Thyroid gland (tissue), 4 donors: Measurements from ENCODE around the gene GIT2. TPM values are rescaled to one million over a fixed set of nuclear protein-coding genes. Genes with fewer than 3 reads are reported as not detected.
A peak's percentile ranks its signal among the peaks of the same experiment; 100 is the strongest.

Experiments
- DNase-seq, 2 donors: peaks; one replicate each; pipeline ENCODE4 v3.0.0-alpha.2; 2019
- H3K27ac ChIP-seq, 3 donors: fragments of 200-600 bp; sonication (generic); 1 replicate in 2 of 3; 2 replicates in 1 of 3; pipeline ENCODE4 v1.5.1; 2016 to 2019; ENCODE audit warnings: mild to moderate bottlenecking in 1 of 3, moderate library complexity in 1 of 3
- H3K27me3 ChIP-seq: fragments of 200-600 bp; sonication (generic); one replicate; pipeline ENCODE4 v1.5.1; 2019
- H3K36me3 ChIP-seq, 2 donors: fragments of 200-600 bp; sonication (generic); one replicate each; pipeline ENCODE4 v1.5.1; 2016 to 2019
- H3K4me1 ChIP-seq, 2 donors: fragments of 200-600 bp; sonication (generic); one replicate each; pipeline ENCODE4 v1.5.1; 2017 to 2019
- H3K4me3 ChIP-seq, 3 donors: fragments of 200-600 bp; sonication (generic); replicated peaks in 1 of 3; 1 replicate in 2 of 3; 2 replicates in 1 of 3; pipeline ENCODE4 v1.5.1; 2016; ENCODE audit warnings: mild to moderate bottlenecking in 1 of 3
- H3K9me3 ChIP-seq: fragments of 200-600 bp; sonication (generic); one replicate; pipeline ENCODE4 v1.5.1; 2017
- POLR2A ChIP-seq, 2 donors: fragments of 450-650 bp; IDR thresholded peaks; one replicate each; pipeline ENCODE4 v1.6.1; 2017; ENCODE audit warnings: antibody characterized with exemption in 2 of 2, mild to moderate bottlenecking in 2 of 2, moderate library complexity in 1 of 2
- WGBS, 2 donors: methylation state at CpG; one replicate each; pipeline ENCODE4 v1.1.5; 2017; 5-methylcytosine and 5-hydroxymethylcytosine counted together
- intact Hi-C: fragments of 100-400 bp; cut with DNase I; formaldehyde crosslinking; loops from one replicate; pipeline ENCODE4 v1.15.1; 2023
- total RNA-seq, 4 donors: library from RNA; depleted of rRNA; stranded (reverse); fragments of >200 nt; gene quantifications; one replicate each; pipeline ENCODE4 v1.2.3, GENCODE V29; 2016
- TF ChIP-seq, protein P1 (sequence below), 6 experiments: fragments of 200-600 bp in 3 of 6; fragments of 450-650 bp in 3 of 6; sonication (generic) in 3 of 6; IDR thresholded peaks; one replicate each; pipeline ENCODE4 v1.5.1; 2016 to 2019; ENCODE audit warnings: antibody characterized with exemption in 6 of 6, mild to moderate bottlenecking in 2 of 6, inconsistent platforms in 1 of 6, moderate library complexity in 1 of 6

The GIT2 gene
- total RNA-seq, 4 donors from 2014 or later = 54.4 to 69.4 (median 60.1) TPM

DNA sequence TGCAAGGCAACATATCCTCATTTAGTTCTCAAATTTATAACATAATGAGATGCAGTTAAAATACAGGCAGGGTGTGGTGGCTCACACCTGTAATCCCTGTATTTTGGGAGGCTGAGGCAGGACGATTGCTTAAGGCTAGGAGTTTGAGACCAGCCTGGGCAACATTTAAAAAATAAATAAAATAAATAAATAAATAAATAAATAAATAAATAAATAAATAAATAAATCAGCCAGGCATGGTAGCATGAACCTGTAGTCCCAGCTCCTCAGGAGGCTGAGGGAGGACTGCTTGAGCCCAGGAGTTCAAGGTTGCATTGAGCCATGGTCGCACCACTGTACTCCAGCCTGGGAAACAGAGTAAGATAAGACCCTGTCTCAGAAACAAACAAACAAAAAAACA, 56.7 kb downstream of the GIT2 start:
- no peaks in the 10 kb centered on the region for H3K27me3 ChIP-seq
- peaks cover 6 to 19% of the 10 kb centered on the region in 2 donors for H3K36me3 ChIP-seq
- H3K27ac ChIP-seq = peak overlapping the region in 1 of 3 donors; percentile 32
- peaks cover 18% of the 10 kb centered on the region in 2 donors for H3K4me1 ChIP-seq
- no peaks in the 10 kb centered on the region for H3K9me3 ChIP-seq
- intact Hi-C loops = no loop called here
- no peak overlapping the region for H3K4me3 ChIP-seq
- TF ChIP-seq, protein P1, sequence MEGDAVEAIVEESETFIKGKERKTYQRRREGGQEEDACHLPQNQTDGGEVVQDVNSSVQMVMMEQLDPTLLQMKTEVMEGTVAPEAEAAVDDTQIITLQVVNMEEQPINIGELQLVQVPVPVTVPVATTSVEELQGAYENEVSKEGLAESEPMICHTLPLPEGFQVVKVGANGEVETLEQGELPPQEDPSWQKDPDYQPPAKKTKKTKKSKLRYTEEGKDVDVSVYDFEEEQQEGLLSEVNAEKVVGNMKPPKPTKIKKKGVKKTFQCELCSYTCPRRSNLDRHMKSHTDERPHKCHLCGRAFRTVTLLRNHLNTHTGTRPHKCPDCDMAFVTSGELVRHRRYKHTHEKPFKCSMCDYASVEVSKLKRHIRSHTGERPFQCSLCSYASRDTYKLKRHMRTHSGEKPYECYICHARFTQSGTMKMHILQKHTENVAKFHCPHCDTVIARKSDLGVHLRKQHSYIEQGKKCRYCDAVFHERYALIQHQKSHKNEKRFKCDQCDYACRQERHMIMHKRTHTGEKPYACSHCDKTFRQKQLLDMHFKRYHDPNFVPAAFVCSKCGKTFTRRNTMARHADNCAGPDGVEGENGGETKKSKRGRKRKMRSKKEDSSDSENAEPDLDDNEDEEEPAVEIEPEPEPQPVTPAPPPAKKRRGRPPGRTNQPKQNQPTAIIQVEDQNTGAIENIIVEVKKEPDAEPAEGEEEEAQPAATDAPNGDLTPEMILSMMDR (IDR thresholded peaks at IDR 0.05) = no peak
- no peak for TF ChIP-seq POLR2A (IDR thresholded peaks at IDR 0.05)
- WGBS, 2 donors = 92 to 100% methylated on average over 2 of the region's 2 CpGs
- no peak for DNase-seq

DNA sequence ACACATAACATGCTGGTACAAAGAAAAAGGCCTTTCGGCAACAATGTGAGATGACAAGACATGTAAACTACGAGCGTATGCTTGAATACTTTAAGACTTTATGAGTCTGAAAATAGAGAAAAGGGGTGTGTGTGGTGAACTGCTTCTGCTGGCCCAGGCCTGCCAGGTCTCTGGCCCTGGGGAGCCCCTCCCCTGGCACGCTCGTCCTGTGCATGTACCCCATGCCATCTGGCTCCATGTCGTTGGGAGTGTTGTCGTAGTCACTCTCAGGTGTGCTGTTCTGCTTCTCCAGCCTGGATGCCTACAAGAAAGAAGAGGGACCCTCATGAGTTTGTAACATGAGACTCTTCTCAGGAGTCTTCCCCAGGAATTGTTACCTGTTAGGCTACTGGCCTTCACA, 57.2 kb downstream of the GIT2 start:
- Histone ChIP-seq H3K4me3 (no peak overlapping the region), H3K9me3 (no peaks in the 10 kb centered on the region), H3K4me1 (peaks cover 12 to 16% of the 10 kb centered on the region in 2 donors), H3K36me3 (peaks cover 6 to 19% of the 10 kb centered on the region in 2 donors), H3K27me3 (no peaks in the 10 kb centered on the region), H3K27ac (peak overlapping the region in 1 of 3 donors; percentile 32)
- DNase-seq = no peak
- WGBS, 2 donors = 88 to 95% methylated on average over 7 of the region's 7 CpGs
- intact Hi-C loops = no loop called here
- TF ChIP-seq, protein P1 (IDR thresholded peaks at IDR 0.05) = no peak
- TF ChIP-seq POLR2A (IDR thresholded peaks at IDR 0.05) = no peak

DNA sequence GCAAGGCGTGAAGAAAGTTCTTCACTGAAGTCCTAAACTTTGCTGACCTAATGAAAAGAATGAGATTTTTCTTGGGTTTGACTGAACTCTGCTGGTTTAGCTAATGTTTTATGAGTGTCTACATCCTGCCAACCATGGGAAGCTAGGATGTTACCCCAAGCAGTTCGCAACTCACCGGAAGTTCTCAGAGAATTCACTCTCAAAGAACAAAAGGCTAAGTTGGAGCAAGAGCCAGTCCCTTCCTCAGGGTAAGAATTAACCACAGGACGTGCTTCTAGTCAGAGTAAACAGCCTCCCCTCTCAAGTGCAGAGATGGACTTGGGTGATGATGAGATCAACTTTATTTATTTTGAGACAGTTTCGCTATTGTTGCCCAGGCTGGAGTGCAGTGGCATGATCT, 58.8 kb downstream of the GIT2 start:
- Histone ChIP-seq H3K27me3 (no peaks in the 10 kb centered on the region), H3K4me3 (no peak overlapping the region), H3K27ac (peak overlapping the region in 2 of 3 donors; percentile 15 to 62), H3K9me3 (no peaks in the 10 kb centered on the region), H3K4me1 (peaks cover 0 to 15% of the 10 kb centered on the region in 2 donors), H3K36me3 (peaks cover 19 to 26% of the 10 kb centered on the region in 2 donors)
- 75 to 80% methylated on average over 5 of the region's 5 CpGs for WGBS, 2 donors
- TF ChIP-seq, protein P1 (IDR thresholded peaks at IDR 0.05) = no peak
- TF ChIP-seq POLR2A (IDR thresholded peaks at IDR 0.05) = no peak
- intact Hi-C loops = no loop called here
- DNase-seq = no peak

DNA sequence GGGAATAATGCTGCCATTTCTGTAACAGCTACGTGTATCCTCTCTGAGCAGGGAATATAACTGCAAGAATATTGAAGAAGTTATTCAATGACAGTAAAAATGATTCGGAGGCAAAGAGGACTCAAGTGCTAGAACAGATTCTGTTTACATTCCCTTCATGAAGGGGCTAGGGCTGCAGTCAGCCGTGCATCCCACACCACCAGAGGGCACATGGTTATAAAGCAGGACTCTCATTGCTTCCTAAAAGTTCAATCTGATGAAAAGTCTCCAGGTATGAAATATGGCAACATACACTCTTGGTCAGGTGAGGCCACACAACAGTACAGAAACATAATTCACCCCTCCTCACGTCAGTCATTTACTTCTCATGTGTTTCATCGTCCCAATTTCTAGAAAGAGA, 62.1 kb downstream of the GIT2 start:
- peaks cover 50 to 52% of the 10 kb centered on the region in 2 donors for H3K36me3 ChIP-seq
- 50 to 55% methylated on average over 5 of the region's 5 CpGs for WGBS, 2 donors
- no peaks in the 10 kb centered on the region for H3K27me3 ChIP-seq
- H3K4me3 ChIP-seq = no peak overlapping the region
- intact Hi-C loops = no loop called here
- H3K4me1 ChIP-seq = peaks cover 0 to 15% of the 10 kb centered on the region in 2 donors
- TF ChIP-seq POLR2A (IDR thresholded peaks at IDR 0.05) = no peak
- TF ChIP-seq, protein P1 (IDR thresholded peaks at IDR 0.05) = peak in 5 of 6 experiments; percentile 23 to 78 (median 66)
- peak overlapping the region; percentile 17 to 63 (median 59) for H3K27ac ChIP-seq
- DNase-seq = peak; percentile 73 to 77
- H3K9me3 ChIP-seq = no peaks in the 10 kb centered on the region

DNA sequence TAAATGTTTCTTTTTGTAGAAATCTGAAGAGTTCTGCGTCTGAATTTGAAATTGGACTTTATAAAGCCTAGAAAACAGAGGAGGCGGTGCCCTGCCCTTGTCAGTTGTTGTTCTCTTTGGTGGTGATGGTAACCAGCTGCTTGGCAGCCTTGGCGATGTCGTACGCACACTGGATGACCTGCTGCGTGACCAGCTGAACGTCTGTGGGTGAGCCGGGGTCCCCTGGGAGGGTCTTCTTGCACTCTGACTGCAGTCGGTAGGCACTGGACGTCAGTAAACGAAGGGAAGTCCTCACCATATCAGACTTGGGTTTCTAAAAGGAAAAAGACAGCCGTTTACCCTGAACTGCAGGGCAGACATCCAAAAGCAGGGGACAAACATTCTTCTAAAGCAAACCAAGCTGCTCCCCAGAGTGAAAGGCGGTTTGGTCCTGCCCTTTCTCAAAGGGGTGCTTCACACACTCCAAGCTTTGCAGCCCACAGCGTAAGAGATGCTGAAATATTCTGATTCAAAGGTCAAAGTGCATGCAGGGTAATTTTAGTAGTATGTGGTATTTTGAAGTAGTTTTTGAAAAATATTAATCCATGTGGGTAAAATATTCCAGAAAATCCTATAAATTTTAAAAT, 63.2 kb downstream of the GIT2 start:
- Histone ChIP-seq H3K36me3 (peaks cover 42 to 53% of the 10 kb centered on the region in 2 donors), H3K9me3 (no peaks in the 10 kb centered on the region), H3K4me1 (peaks cover 0 to 15% of the 10 kb centered on the region in 2 donors), H3K4me3 (no peak overlapping the region), H3K27me3 (no peaks in the 10 kb centered on the region), H3K27ac (no peak overlapping the region)
- TF ChIP-seq, protein P1 (IDR thresholded peaks at IDR 0.05) = no peak
- TF ChIP-seq POLR2A (IDR thresholded peaks at IDR 0.05) = no peak
- DNase-seq = no peak
- 84 to 86% methylated on average over 14 of the region's 14 CpGs for WGBS, 2 donors
- intact Hi-C loops = no loop called here
